Measurements from ENCODE around the gene TRAPPC12. TPM values are rescaled to one million over a fixed set of nuclear protein-coding genes. Genes with fewer than 3 reads are reported as not detected.

Gene TRAPPC12
- total RNA-seq, 1 donor from 2014 or later = 94.8 TPM

Other genes with a start within 250 kb of the TRAPPC12 start
- 39.8 TPM for gene EIPR1, start 1.9 kb upstream of the TRAPPC12 start, total RNA-seq
- 26.3 TPM for gene ADI1, start 139.8 kb downstream of the TRAPPC12 start, total RNA-seq
- 17.2 TPM for gene RNASEH1, start 178.6 kb downstream of the TRAPPC12 start, total RNA-seq
- 2,989 TPM for gene RPS7, start 195.6 kb downstream of the TRAPPC12 start, total RNA-seq
- not detected for gene COLEC11, start 215.4 kb downstream of the TRAPPC12 start, total RNA-seq

All from vagina (tissue), 1 donor.